C4-2B (cell line): ENCODE data around the gene ANTXRL.
A peak's percentile ranks its signal among the peaks of the same experiment; 100 is the strongest.
"Not testable (repeated sequence)": the region's sequence is repeated elsewhere in the genome, so short reads cannot be mapped to it uniquely, and the experiment has no call there.

Experiments used
- H3K27ac ChIP-seq: fragments of 450-650 bp; 2 replicates; pipeline ENCODE4 v1.5.1; 2017
- CTCF ChIP-seq: fragments of 450-650 bp; conservative IDR thresholded peaks from 2 replicates; pipeline ENCODE4 v1.5.1; 2017; ENCODE audit warnings: mild to moderate bottlenecking
- ZFX ChIP-seq: fragments of 450-650 bp; IDR thresholded peaks from 2 replicates; pipeline ENCODE4 v1.6.1; 2017

ANTXRL gene

GRCh38 chr10:46272863-46273415 is 13.9 kb upstream of the ANTXRL start:
- H3K27ac ChIP-seq, result no peak overlapping the region
- TF ChIP-seq ZFX (no peak), CTCF (no peak)

GRCh38 chr10:46273506-46274477 is 13.0 kb upstream of the ANTXRL start:
- TF ChIP-seq ZFX, result no peak
- no peak; the same call in 1 of the 2 replicates for TF ChIP-seq CTCF

GRCh38 chr10:46277840-46278239 is 9.0 kb upstream of the ANTXRL start:
- TF ChIP-seq CTCF (no peak), ZFX (no peak)

More at GRCh38 chr10:46273506-46274477, 13.0 kb upstream of the ANTXRL start:
- no peak overlapping the region for H3K27ac ChIP-seq

GRCh38 chr10:46282421-46282831 is 4.4 kb upstream of the ANTXRL start:
- H3K27ac ChIP-seq, result not testable (repeated sequence)

More at GRCh38 chr10:46277840-46278239, 9.0 kb upstream of the ANTXRL start:
- H3K27ac ChIP-seq, result no peak overlapping the region

GRCh38 chr10:46282842-46283574 is 3.8 kb upstream of the ANTXRL start:
- no peak for TF ChIP-seq CTCF
- TF ChIP-seq ZFX, result no peak
- no peak overlapping the region; the same call in 1 of the 2 replicates for H3K27ac ChIP-seq

- TF ChIP-seq ZFX (no peak), CTCF (no peak)
- H3K27ac ChIP-seq, result peak overlapping the region; percentile 68
Measured at GRCh38 chr10:46283580-46284285, 3.1 kb upstream of the ANTXRL start.
